ENCODE measurements around the gene ST3GAL2. TPM values are rescaled to one million over a fixed set of nuclear protein-coding genes. Genes with fewer than 3 reads are reported as not detected.

ST3GAL2 gene
- total and polyA plus RNA-seq, 9 of the 15 experiments (the other 6 are each of a cell fraction or from before 2014, with no cell fraction given) = 1.5 to 108 (median 34.3) TPM

GRCh38 chr16:70433458-70434103 is 5.3 kb downstream of the ST3GAL2 start (continued):
- TF ChIP-seq CTCF (IDR thresholded peaks at IDR 0.05 in 2 of 3, conservative IDR thresholded peaks at IDR 0.05 in 1 of 3; ENCODE audit: insufficient read depth in 2 of 3, low read depth in 1 of 3, low read length in 3 of 3) (no peak), ZNF707 (CRISPR knock-in tag; conservative IDR thresholded peaks at IDR 0.05) (no peak), BRD4 (IDR thresholded peaks at IDR 0.05) (no peak), ZC3H11A (IDR thresholded peaks at IDR 0.05; ENCODE audit: low read depth, low read length) (no peak), MYNN (IDR thresholded peaks at IDR 0.05) (peak; percentile 46; the same call in 1 of the 2 replicates), MYNN (CRISPR knock-in tag; IDR thresholded peaks at IDR 0.05) (no peak), ZSCAN32 (CRISPR knock-in tag; IDR thresholded peaks at IDR 0.05) (0 out of 2 replicates have a peak, but pooled peaks have one; percentile 36), PBX2 (CRISPR knock-in tag; IDR thresholded peaks at IDR 0.05; ENCODE audit: low read depth) (no peak), PBX2 (tag; conservative IDR thresholded peaks at IDR 0.05; ENCODE audit: low read depth) (0 out of 2 replicates have a peak, but pooled peaks have one; percentile 3), SETDB1 (IDR thresholded peaks at IDR 0.05; ENCODE audit: low read length) (no peak), ZNF592 (IDR thresholded peaks at IDR 0.05) (0 out of 2 replicates have a peak, but pooled peaks have one; percentile 30), MCM2 (IDR thresholded peaks at IDR 0.05; ENCODE audit: low read depth) (no peak), GATAD2A (IDR thresholded peaks at IDR 0.05) (no peak)
- TF ChIP-seq, protein P1, sequence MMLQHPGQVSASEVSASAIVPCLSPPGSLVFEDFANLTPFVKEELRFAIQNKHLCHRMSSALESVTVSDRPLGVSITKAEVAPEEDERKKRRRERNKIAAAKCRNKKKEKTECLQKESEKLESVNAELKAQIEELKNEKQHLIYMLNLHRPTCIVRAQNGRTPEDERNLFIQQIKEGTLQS (IDR thresholded peaks at IDR 0.05) = 0 out of 2 replicates have a peak, but pooled peaks have one; percentile 34
- TF ChIP-seq, protein P1 (CRISPR knock-in tag; conservative IDR thresholded peaks at IDR 0.05) = no peak
- TF ChIP-seq, protein P2, sequence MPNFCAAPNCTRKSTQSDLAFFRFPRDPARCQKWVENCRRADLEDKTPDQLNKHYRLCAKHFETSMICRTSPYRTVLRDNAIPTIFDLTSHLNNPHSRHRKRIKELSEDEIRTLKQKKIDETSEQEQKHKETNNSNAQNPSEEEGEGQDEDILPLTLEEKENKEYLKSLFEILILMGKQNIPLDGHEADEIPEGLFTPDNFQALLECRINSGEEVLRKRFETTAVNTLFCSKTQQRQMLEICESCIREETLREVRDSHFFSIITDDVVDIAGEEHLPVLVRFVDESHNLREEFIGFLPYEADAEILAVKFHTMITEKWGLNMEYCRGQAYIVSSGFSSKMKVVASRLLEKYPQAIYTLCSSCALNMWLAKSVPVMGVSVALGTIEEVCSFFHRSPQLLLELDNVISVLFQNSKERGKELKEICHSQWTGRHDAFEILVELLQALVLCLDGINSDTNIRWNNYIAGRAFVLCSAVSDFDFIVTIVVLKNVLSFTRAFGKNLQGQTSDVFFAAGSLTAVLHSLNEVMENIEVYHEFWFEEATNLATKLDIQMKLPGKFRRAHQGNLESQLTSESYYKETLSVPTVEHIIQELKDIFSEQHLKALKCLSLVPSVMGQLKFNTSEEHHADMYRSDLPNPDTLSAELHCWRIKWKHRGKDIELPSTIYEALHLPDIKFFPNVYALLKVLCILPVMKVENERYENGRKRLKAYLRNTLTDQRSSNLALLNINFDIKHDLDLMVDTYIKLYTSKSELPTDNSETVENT (CRISPR knock-in tag; IDR thresholded peaks at IDR 0.05) = no peak

All from K562 (cell line).